ENCODE data around the gene TICRR. TPM values are rescaled to one million over a fixed set of nuclear protein-coding genes. Genes with fewer than 3 reads are reported as not detected.

Gene TICRR
- total RNA-seq, 1 donor = 0.72 TPM

GRCh38 chr15:89551550-89551949 lies 23.7 kb upstream of the TICRR start:
- Histone ChIP-seq H3K4me2 (ENCODE audit: insufficient read depth, low read length) (no peak overlapping the region), H3K4me3 (ENCODE audit: insufficient read depth, low read length) (no peak overlapping the region), H3K27ac (ENCODE audit: low read depth, low read length) (no peak overlapping the region), H3K79me2 (ENCODE audit: insufficient read depth, low read length) (no peaks in the 10 kb centered on the region), H3K27me3 (ENCODE audit: insufficient read depth, low read length) (peaks cover 31% of the 10 kb centered on the region), H3K9me3 (ENCODE audit: low read depth, low read length) (no peaks in the 10 kb centered on the region), H2AFZ (ENCODE audit: low read length) (no peak overlapping the region), H3K36me3 (ENCODE audit: insufficient read depth, low read length) (no peaks in the 10 kb centered on the region), H3K4me1 (ENCODE audit: insufficient read depth, low read length) (no peaks in the 10 kb centered on the region), H4K20me1 (ENCODE audit: insufficient read depth, low read length) (no peaks in the 10 kb centered on the region)
- TF ChIP-seq, protein P1, sequence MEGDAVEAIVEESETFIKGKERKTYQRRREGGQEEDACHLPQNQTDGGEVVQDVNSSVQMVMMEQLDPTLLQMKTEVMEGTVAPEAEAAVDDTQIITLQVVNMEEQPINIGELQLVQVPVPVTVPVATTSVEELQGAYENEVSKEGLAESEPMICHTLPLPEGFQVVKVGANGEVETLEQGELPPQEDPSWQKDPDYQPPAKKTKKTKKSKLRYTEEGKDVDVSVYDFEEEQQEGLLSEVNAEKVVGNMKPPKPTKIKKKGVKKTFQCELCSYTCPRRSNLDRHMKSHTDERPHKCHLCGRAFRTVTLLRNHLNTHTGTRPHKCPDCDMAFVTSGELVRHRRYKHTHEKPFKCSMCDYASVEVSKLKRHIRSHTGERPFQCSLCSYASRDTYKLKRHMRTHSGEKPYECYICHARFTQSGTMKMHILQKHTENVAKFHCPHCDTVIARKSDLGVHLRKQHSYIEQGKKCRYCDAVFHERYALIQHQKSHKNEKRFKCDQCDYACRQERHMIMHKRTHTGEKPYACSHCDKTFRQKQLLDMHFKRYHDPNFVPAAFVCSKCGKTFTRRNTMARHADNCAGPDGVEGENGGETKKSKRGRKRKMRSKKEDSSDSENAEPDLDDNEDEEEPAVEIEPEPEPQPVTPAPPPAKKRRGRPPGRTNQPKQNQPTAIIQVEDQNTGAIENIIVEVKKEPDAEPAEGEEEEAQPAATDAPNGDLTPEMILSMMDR (IDR thresholded peaks at IDR 0.05; ENCODE audit: extremely low read depth, low read depth, low read length) = no peak
- DNase-seq (ENCODE audit: insufficient read length, low spot score, missing footprints) = no peak

DNA sequence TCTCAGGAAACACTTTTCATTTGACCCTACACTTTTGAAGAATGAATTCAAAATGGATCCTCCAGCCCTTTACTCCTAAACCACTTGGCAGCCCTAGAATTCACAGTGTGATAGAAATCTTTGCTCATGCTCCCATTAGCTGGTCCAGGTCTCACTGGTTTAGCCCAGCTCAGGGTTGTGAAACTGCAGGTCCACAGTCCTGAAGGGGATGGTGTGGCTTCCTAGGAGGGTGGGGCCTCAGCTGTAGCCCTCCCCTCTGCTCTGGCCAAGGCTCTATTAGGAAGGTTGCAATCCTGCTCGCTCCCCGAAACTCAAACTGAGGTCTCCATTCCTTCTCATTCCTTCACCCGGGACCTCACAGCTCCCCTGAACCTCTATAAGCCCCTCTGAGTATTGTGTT lies 21.6 kb upstream of the TICRR start:
- no peaks in the 10 kb centered on the region for H4K20me1 ChIP-seq (ENCODE audit: insufficient read depth, low read length)
- TF ChIP-seq, protein P1 (IDR thresholded peaks at IDR 0.05; ENCODE audit: extremely low read depth, low read depth, low read length) = no peak
- no peak overlapping the region for H3K4me3 ChIP-seq (ENCODE audit: insufficient read depth, low read length)
- no peaks in the 10 kb centered on the region for H3K9me3 ChIP-seq (ENCODE audit: low read depth, low read length)
- no peaks in the 10 kb centered on the region for H3K36me3 ChIP-seq (ENCODE audit: insufficient read depth, low read length)
- no peak overlapping the region for H2AFZ ChIP-seq (ENCODE audit: low read length)
- no peak overlapping the region for H3K27ac ChIP-seq (ENCODE audit: low read depth, low read length)
- no peaks in the 10 kb centered on the region for H3K4me1 ChIP-seq (ENCODE audit: insufficient read depth, low read length)
- H3K27me3 ChIP-seq (ENCODE audit: insufficient read depth, low read length) = peaks cover 31% of the 10 kb centered on the region
- no peak for DNase-seq (ENCODE audit: insufficient read length, low spot score, missing footprints)
- H3K79me2 ChIP-seq (ENCODE audit: insufficient read depth, low read length) = no peaks in the 10 kb centered on the region
- H3K4me2 ChIP-seq (ENCODE audit: insufficient read depth, low read length) = no peak overlapping the region

GRCh38 chr15:89554247-89554646 lies 21.0 kb upstream of the TICRR start:
- Histone ChIP-seq H3K36me3 (ENCODE audit: insufficient read depth, low read length) (no peaks in the 10 kb centered on the region), H3K4me1 (ENCODE audit: insufficient read depth, low read length) (no peaks in the 10 kb centered on the region), H3K79me2 (ENCODE audit: insufficient read depth, low read length) (no peaks in the 10 kb centered on the region), H3K27me3 (ENCODE audit: insufficient read depth, low read length) (peaks cover 31% of the 10 kb centered on the region), H3K27ac (ENCODE audit: low read depth, low read length) (no peak overlapping the region), H3K4me2 (ENCODE audit: insufficient read depth, low read length) (no peak overlapping the region), H3K4me3 (ENCODE audit: insufficient read depth, low read length) (no peak overlapping the region), H2AFZ (ENCODE audit: low read length) (no peak overlapping the region), H3K9me3 (ENCODE audit: low read depth, low read length) (no peaks in the 10 kb centered on the region), H4K20me1 (ENCODE audit: insufficient read depth, low read length) (no peaks in the 10 kb centered on the region)
- DNase-seq (ENCODE audit: insufficient read length, low spot score, missing footprints) = no peak
- TF ChIP-seq, protein P1 (IDR thresholded peaks at IDR 0.05; ENCODE audit: extremely low read depth, low read depth, low read length) = no peak

GRCh38 chr15:89555768-89556167 lies 19.5 kb upstream of the TICRR start:
- no peak for DNase-seq (ENCODE audit: insufficient read length, low spot score, missing footprints)
- no peaks in the 10 kb centered on the region for H4K20me1 ChIP-seq (ENCODE audit: insufficient read depth, low read length)
- no peak overlapping the region for H2AFZ ChIP-seq (ENCODE audit: low read length)
- H3K4me3 ChIP-seq (ENCODE audit: insufficient read depth, low read length) = no peak overlapping the region
- no peaks in the 10 kb centered on the region for H3K9me3 ChIP-seq (ENCODE audit: low read depth, low read length)
- no peak overlapping the region for H3K27ac ChIP-seq (ENCODE audit: low read depth, low read length)
- no peaks in the 10 kb centered on the region for H3K79me2 ChIP-seq (ENCODE audit: insufficient read depth, low read length)
- no peaks in the 10 kb centered on the region for H3K36me3 ChIP-seq (ENCODE audit: insufficient read depth, low read length)
- TF ChIP-seq, protein P1 (IDR thresholded peaks at IDR 0.05; ENCODE audit: extremely low read depth, low read depth, low read length) = no peak
- no peak overlapping the region for H3K4me2 ChIP-seq (ENCODE audit: insufficient read depth, low read length)
- peaks cover 35% of the 10 kb centered on the region for H3K27me3 ChIP-seq (ENCODE audit: insufficient read depth, low read length)
- no peaks in the 10 kb centered on the region for H3K4me1 ChIP-seq (ENCODE audit: insufficient read depth, low read length)

All from osteoblast (primary cell).